Gastrocnemius medialis (tissue), 4 donors: ENCODE results near the gene SLC5A4.

Experiments used
- CTCF ChIP-seq, 5 experiments: fragments of 450-650 bp in 3 of 5; fragments of 200-600 bp in 2 of 5; sonication (generic) in 2 of 5; IDR thresholded peaks in 4 of 5; conservative IDR thresholded peaks in 1 of 5; 1 replicate in 4 of 5; 2 replicates in 1 of 5; pipeline ENCODE4 v1.5.1; 2016 to 2019; ENCODE audit warnings: antibody characterized with exemption in 5 of 5, mild to moderate bottlenecking in 3 of 5, moderate library complexity in 3 of 5
- POLR2A ChIP-seq, 2 donors: fragments of 450-650 bp; IDR thresholded peaks; one replicate each; pipeline ENCODE4 v1.6.1; 2017; ENCODE audit warnings: antibody characterized with exemption in 2 of 2, mild to moderate bottlenecking in 2 of 2, moderate library complexity in 2 of 2

- no peak for TF ChIP-seq CTCF (IDR thresholded peaks at IDR 0.05 in 4 of 5, conservative IDR thresholded peaks at IDR 0.05 in 1 of 5)
- TF ChIP-seq POLR2A (IDR thresholded peaks at IDR 0.05), result no peak
These were observed 54.4 kb downstream of the SLC5A4 start for GRCh38 chr22:32200752-32201151.
